Large intestine (tissue), 3 donors: ENCODE data around the gene PIGK. TPM values are rescaled to one million over a fixed set of nuclear protein-coding genes. Genes with fewer than 3 reads are reported as not detected.
"Not testable (repeated sequence)": the region's sequence is repeated elsewhere in the genome, so short reads cannot be mapped to it uniquely, and the experiment has no call there.

Source experiments
- DNase-seq, 2 donors: peaks; one replicate each; pipeline versions ENCODE4 v3.0.0 to v3.0.0-alpha.2; 2013
- H3K27ac ChIP-seq: one replicate; pipeline ENCODE4 v1.5.1; 2013; ENCODE audit warnings: low read length
- H3K27me3 ChIP-seq: 2 replicates; pipeline ENCODE4 v1.6.1; 2013; ENCODE audit warnings: low read length; ENCODE audit not compliant: control insufficient read depth, insufficient read depth
- H3K36me3 ChIP-seq: 2 replicates; pipeline ENCODE4 v1.6.1; 2013; ENCODE audit warnings: low read length; ENCODE audit not compliant: control insufficient read depth, insufficient read depth
- H3K4me1 ChIP-seq: one replicate; pipeline ENCODE4 v1.6.1; 2013; ENCODE audit warnings: low read length; ENCODE audit not compliant: control insufficient read depth, insufficient read depth
- H3K4me3 ChIP-seq: one replicate; pipeline ENCODE4 v1.5.1; 2013; ENCODE audit warnings: low read length
- H3K9me3 ChIP-seq: one replicate; pipeline ENCODE4 v1.6.1; 2013; ENCODE audit warnings: mild to moderate bottlenecking, low read depth, low read length, moderate library complexity; ENCODE audit not compliant: control insufficient read depth
- WGBS: methylation state at CpG from one replicate; pipeline ENCODE4 v1.1.5; 2013; ENCODE audit warnings: low lambda C conversion rate; ENCODE audit not compliant: insufficient coverage; 5-methylcytosine and 5-hydroxymethylcytosine counted together
- polyA plus RNA-seq: library from polyadenylated mRNA; unstranded; fragments of 120-200 nt; gene quantifications from one replicate; pipeline ENCODE4 v1.2.1, GENCODE V29; 2013

PIGK gene
- polyA plus RNA-seq, 1 donor, result 25.3 TPM

DNA sequence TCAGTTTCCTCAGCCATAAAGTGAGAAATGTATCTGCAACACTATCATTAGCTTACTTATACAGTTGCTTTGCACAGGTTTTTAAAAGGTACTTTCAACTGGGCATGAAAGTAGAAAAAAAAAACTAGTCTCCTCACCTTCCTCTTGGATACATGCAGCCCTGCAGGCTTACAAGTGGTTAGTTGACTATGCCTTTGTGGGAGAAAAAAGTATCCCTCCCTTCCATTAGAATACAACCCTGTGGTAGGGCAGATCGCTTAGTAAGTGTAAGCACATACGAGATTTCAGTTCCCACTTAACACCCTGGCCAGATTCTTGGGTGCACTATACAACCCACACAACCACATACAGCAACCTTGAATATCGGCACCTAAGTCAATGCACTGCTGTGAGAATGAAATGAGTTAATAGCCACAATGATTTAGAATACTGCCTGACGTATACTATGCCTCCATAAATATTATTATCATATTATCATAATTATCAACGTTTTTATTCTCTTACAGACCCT, 54.7 kb downstream of the PIGK start:
- H3K27ac ChIP-seq, result no peak overlapping the region
- WGBS, result 86% methylated on average over 2 of the region's 5 CpGs
- no peaks in the 10 kb centered on the region for H3K4me1 ChIP-seq
- H3K36me3 ChIP-seq, result peaks cover 7% of the 10 kb centered on the region
- H3K9me3 ChIP-seq, result no peaks in the 10 kb centered on the region
- H3K27me3 ChIP-seq, result no peaks in the 10 kb centered on the region
- H3K4me3 ChIP-seq, result no peak overlapping the region
- DNase-seq, result no peak

DNA sequence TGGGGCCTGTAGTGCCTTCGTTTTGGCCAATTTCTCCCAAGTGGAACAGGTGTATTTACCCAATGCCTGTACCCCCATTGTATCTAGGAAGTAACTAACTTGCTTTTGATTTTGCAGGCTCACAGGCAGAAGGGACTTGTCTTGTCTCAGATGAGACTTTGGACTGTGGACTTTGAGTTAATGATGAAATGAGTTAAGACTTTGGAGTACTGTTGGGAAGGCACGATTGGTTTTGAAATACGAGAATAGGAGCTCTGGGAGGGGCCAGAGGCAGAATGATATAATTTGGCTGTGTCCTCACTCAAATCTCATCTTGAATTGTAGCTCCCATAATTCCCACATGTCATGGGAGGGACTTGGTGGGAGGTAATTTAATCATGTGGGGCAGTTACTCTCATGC, 59.5 kb downstream of the PIGK start:
- DNase-seq, H3K4me1 ChIP-seq, H3K27me3 ChIP-seq, H3K4me3 ChIP-seq, H3K9me3 ChIP-seq, H3K27ac ChIP-seq: not testable (repeated sequence)
- WGBS, result no CpG with 5 or more reads among the region's 3 CpGs
- H3K36me3 ChIP-seq, result peaks cover 12% of the 10 kb centered on the region

DNA sequence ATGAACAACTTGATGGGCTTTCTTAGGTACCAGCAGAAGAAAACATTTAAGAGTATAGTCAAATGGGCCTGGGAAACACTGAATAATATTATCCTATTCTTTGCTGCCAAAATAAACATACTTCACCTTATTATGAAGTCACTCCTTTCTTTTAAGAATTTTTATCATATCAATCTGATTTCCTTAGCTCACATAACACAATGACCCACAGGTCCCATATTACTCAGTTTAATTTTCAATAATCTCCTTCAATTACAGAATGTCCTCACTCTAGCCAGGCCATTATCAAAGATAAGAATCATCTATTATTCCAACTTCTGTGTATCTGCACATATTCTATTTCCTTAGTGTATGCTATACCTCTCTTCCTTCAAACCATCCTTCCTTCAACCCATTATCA, 63.0 kb downstream of the PIGK start:
- DNase-seq, result no peak
- Histone ChIP-seq H3K9me3 (no peaks in the 10 kb centered on the region), H3K27me3 (no peaks in the 10 kb centered on the region), H3K27ac (no peak overlapping the region), H3K4me3 (no peak overlapping the region), H3K4me1 (no peaks in the 10 kb centered on the region), H3K36me3 (peaks cover 12% of the 10 kb centered on the region)

DNA sequence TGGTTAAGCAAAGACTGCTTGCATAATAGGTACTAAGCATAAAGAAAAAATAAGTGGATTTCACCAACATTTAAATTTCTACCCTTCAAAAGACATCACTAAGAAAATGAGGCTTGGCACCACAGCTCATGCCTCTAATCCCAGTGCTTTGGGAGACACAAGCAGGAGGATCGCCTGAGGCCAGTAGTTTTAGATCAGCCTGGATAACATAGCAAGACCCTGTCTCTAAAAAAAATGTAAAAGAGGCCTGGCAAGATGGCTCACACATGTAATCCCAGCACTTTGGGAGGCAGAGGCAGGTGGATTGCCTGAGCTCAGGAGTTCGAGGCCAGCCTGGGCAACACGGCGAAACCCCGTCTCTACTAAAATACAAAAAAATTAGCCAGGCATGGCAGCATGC, 73.0 kb downstream of the PIGK start:
- WGBS, result no CpG with 5 or more reads among the region's 5 CpGs
- H3K27me3 ChIP-seq, result no peaks in the 10 kb centered on the region
- no peak for DNase-seq
- H3K27ac ChIP-seq, result no peak overlapping the region
- H3K4me1 ChIP-seq, result no peaks in the 10 kb centered on the region
- H3K36me3 ChIP-seq, result no peaks in the 10 kb centered on the region
- no peaks in the 10 kb centered on the region for H3K9me3 ChIP-seq
- H3K4me3 ChIP-seq, result no peak overlapping the region

DNA sequence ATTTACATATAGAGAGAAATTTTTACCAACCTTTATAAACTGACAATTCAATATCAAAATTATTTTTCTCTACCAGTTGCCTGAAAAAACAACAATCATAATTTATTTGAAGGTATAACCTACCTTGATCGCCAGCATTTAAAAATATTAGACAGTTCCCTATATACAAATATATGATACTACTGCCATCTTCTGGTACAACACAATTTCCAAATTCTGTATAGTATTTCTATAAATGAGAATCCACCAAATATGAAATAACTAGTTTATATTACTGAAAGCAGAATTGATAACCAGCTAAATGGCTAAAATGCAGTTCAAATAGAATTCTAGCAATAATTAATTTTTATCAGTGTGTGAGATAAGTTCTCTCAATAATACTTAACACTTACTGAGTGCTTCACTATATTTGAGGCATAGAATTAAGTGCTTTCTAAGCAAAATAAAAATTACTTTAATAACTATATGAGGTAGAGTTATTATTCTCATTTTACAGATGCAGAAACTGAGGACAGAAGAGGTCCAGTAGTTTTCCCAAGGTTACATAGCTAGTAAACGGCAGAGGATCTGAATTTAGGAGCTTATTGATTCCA, 75.6 kb downstream of the PIGK start:
- WGBS, result 63% methylated on average over 2 of the region's 2 CpGs
- Histone ChIP-seq H3K4me1 (no peaks in the 10 kb centered on the region), H3K27ac (no peak overlapping the region), H3K36me3 (no peaks in the 10 kb centered on the region), H3K4me3 (no peak overlapping the region), H3K27me3 (no peaks in the 10 kb centered on the region), H3K9me3 (no peaks in the 10 kb centered on the region)
- no peak for DNase-seq

DNA sequence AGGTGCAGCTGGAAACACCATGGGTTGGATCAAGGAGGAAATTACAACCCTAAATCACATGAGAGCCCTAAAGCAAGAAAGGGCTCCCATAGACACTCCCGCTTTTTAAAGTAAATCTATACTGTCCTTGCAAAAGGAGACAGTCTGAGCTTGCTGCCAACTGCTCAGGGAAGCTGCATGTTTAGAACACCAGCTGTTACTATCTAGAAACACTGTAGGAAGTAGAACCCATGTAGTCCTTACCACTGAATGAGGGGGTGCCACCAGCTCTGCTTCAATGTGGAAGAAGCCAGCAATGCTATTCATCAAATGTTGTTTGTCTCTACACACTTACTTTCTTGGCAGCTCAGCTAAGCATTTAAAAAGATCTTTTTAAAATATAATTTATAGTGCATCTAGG, 79.8 kb downstream of the PIGK start:
- H3K27ac ChIP-seq, result no peak overlapping the region
- WGBS, result no CpG with 5 or more reads among the region's 1 CpG
- H3K9me3 ChIP-seq, result no peaks in the 10 kb centered on the region
- H3K36me3 ChIP-seq, result no peaks in the 10 kb centered on the region
- no peak overlapping the region for H3K4me3 ChIP-seq
- no peaks in the 10 kb centered on the region for H3K4me1 ChIP-seq
- DNase-seq, result no peak
- no peaks in the 10 kb centered on the region for H3K27me3 ChIP-seq

DNA sequence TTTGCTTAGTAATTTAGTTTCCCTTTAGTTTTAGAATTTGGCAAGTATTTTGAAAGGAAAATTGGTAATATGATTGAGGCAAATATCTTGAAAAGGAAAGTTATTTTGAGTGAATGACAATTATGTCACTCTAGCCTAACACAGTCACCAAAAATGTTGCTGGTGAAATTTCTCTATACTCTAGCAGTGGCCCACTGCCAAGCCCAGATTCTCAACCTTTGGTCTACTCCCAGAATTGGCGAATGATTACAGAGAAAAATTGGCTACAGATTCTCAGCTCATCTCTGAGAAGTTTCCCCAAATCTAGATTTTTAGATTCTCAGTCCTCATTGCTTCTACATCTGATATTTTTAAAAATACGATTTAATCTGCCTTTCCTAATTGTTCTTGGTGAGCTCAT, 84.9 kb downstream of the PIGK start:
- no peak overlapping the region for H3K4me3 ChIP-seq
- DNase-seq, result no peak
- 100% methylated on average over 1 of the region's 2 CpGs for WGBS
- no peaks in the 10 kb centered on the region for H3K4me1 ChIP-seq
- no peak overlapping the region for H3K27ac ChIP-seq
- H3K27me3 ChIP-seq, result no peaks in the 10 kb centered on the region
- no peaks in the 10 kb centered on the region for H3K36me3 ChIP-seq
- no peaks in the 10 kb centered on the region for H3K9me3 ChIP-seq

DNA sequence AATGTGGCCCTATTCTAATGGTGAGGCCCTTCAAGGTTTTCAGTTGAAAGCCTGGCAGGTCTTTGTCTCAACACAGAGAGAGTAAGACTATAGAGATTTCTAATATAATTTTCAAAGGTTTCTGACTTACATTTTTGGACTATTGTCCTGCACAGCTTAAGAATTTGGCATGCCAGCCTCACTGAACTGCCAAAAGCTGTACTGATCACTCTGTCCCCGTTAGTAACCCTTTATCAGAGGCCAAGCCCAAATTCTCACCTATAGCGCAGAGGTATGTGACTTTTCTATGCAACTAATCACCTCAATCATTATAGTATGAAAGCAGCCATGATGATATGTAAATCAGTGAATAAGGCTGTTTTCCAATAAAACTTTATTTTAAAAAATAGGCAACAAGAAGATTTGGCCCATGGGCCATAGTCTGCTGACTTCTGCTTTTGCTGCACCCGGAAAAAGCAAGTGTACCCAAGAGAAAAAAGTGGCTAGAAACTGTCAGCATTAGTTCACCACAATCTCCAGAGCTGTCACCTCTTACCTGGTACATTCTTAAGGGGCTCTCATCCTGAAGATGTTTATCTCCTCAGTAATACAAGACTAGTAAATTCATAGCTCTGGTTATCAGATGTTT, 85.4 kb downstream of the PIGK start:
- no peak overlapping the region for H3K27ac ChIP-seq
- no CpG with 5 or more reads among the region's 3 CpGs for WGBS
- DNase-seq, result no peak
- no peaks in the 10 kb centered on the region for H3K36me3 ChIP-seq
- no peak overlapping the region for H3K4me3 ChIP-seq
- no peaks in the 10 kb centered on the region for H3K4me1 ChIP-seq
- no peaks in the 10 kb centered on the region for H3K27me3 ChIP-seq
- no peaks in the 10 kb centered on the region for H3K9me3 ChIP-seq

DNA sequence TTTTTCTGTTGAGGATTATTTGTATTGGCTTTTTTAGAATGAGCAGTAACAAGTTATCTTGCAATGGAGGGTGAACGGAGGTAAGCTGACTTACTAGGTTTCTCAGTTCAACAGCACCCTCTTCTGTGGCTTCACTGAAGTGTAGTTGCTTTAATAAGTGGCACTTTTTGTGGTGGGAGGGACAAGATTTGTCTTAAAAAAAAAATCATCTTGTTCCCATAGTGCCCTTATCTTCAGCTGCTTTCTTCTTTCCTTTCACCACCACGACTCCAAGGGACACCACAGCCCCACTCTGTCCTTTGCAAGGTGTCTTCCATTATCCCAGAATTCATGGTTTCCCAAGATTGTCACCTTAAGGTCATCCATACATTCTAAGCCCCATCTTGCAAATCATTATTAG, 92.9 kb downstream of the PIGK start:
- peak; percentile 28 to 44 for DNase-seq
- WGBS, result 17% methylated on average over 1 of the region's 2 CpGs

DNA sequence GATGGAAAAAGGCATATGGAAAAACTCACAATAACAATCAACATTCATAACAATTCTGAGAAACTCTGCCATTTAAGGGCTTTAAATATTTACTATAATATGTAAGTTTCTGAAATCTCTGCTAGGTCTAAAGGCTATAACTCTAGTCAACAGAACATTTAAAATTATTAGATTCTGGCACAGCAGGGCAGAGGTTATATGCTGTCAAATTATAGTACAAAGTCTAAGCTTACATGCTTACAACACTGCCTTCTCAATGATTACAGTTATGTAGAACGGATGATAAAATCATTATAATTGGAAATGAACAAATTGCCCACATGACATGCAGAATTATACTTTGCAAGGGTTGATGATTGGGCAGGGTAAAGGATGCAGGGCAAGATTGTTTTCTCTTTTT, 97.7 kb downstream of the PIGK start:
- Histone ChIP-seq H3K4me1 (no peaks in the 10 kb centered on the region), H3K9me3 (no peaks in the 10 kb centered on the region), H3K36me3 (no peaks in the 10 kb centered on the region), H3K27ac (no peak overlapping the region), H3K4me3 (no peak overlapping the region), H3K27me3 (no peaks in the 10 kb centered on the region)
- DNase-seq, result peak in 1 of 2 donors; percentile 34
- WGBS, result 0% methylated on average over 1 of the region's 1 CpG

More for the DNA sequence above, 92.9 kb downstream of the PIGK start:
- no peak overlapping the region for H3K4me3 ChIP-seq
- H3K9me3 ChIP-seq, result no peaks in the 10 kb centered on the region
- no peaks in the 10 kb centered on the region for H3K36me3 ChIP-seq
- no peaks in the 10 kb centered on the region for H3K27me3 ChIP-seq
- no peaks in the 10 kb centered on the region for H3K4me1 ChIP-seq
- no peak overlapping the region for H3K27ac ChIP-seq

DNA sequence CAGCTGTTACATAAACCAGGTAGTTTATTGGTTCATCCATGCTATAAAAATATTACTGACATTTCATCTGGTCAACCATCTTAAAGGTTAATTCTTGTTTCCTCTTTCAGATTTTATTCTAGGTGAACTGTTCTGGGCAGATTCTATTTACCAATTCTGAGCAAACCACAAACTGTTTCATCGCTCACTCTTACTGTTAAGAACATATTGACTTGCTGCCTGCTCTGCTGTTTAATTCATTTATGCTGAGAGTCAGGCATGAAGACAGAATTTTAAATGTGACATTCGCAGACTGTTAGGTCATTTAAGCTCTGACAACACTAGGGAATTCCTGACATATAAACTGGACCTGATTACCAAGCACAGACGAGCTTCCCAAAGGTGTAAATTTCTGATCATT, 98.3 kb downstream of the PIGK start:
- Histone ChIP-seq H3K4me1 (no peaks in the 10 kb centered on the region), H3K36me3 (no peaks in the 10 kb centered on the region), H3K9me3 (no peaks in the 10 kb centered on the region), H3K27me3 (no peaks in the 10 kb centered on the region), H3K4me3 (no peak overlapping the region), H3K27ac (no peak overlapping the region)
- peak in 1 of 2 donors; percentile 1 for DNase-seq
- WGBS, result 90% methylated on average over 1 of the region's 3 CpGs
